Measurements from ENCODE around the gene KIAA0513.
A peak's percentile ranks its signal among the peaks of the same experiment; 100 is the strongest.

The KIAA0513 gene

DNA sequence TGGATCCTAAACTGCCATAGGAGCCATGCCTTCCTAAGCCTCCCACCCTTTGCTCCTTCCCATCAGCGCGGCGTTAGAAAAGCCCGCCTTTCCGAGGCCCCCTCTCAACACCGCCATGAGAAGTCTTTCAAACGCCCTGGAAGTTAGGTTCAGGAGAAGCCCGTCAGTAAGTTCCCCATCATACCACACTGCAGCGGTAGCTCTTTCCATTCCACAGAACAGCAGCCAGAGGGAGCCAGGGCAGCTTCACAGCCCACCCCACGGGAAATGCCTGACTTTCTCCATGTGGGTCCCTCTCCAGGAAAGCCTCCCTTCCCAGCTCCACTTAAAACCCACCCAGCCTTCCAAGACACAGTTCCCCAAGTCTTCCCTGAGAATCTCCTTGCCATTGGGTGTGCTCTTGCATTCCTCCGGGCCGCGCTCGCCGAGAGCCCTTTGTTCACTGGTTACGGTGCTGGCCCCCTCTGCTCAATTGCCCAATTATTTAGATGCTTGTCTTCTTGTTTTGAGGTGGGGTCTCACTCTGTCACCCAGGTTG, 28.7 kb downstream of the KIAA0513 start:
- peaks cover 21% of the 10 kb centered on the region for H3K27me3 ChIP-seq (ENCODE audit: insufficient read depth, poor library complexity, severe bottlenecking)
- TF ChIP-seq, protein P1, sequence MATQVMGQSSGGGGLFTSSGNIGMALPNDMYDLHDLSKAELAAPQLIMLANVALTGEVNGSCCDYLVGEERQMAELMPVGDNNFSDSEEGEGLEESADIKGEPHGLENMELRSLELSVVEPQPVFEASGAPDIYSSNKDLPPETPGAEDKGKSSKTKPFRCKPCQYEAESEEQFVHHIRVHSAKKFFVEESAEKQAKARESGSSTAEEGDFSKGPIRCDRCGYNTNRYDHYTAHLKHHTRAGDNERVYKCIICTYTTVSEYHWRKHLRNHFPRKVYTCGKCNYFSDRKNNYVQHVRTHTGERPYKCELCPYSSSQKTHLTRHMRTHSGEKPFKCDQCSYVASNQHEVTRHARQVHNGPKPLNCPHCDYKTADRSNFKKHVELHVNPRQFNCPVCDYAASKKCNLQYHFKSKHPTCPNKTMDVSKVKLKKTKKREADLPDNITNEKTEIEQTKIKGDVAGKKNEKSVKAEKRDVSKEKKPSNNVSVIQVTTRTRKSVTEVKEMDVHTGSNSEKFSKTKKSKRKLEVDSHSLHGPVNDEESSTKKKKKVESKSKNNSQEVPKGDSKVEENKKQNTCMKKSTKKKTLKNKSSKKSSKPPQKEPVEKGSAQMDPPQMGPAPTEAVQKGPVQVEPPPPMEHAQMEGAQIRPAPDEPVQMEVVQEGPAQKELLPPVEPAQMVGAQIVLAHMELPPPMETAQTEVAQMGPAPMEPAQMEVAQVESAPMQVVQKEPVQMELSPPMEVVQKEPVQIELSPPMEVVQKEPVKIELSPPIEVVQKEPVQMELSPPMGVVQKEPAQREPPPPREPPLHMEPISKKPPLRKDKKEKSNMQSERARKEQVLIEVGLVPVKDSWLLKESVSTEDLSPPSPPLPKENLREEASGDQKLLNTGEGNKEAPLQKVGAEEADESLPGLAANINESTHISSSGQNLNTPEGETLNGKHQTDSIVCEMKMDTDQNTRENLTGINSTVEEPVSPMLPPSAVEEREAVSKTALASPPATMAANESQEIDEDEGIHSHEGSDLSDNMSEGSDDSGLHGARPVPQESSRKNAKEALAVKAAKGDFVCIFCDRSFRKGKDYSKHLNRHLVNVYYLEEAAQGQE (IDR thresholded peaks at IDR 0.05; ENCODE audit: insufficient replicate concordance, low read depth), result no peak
- TF ChIP-seq, protein P2, sequence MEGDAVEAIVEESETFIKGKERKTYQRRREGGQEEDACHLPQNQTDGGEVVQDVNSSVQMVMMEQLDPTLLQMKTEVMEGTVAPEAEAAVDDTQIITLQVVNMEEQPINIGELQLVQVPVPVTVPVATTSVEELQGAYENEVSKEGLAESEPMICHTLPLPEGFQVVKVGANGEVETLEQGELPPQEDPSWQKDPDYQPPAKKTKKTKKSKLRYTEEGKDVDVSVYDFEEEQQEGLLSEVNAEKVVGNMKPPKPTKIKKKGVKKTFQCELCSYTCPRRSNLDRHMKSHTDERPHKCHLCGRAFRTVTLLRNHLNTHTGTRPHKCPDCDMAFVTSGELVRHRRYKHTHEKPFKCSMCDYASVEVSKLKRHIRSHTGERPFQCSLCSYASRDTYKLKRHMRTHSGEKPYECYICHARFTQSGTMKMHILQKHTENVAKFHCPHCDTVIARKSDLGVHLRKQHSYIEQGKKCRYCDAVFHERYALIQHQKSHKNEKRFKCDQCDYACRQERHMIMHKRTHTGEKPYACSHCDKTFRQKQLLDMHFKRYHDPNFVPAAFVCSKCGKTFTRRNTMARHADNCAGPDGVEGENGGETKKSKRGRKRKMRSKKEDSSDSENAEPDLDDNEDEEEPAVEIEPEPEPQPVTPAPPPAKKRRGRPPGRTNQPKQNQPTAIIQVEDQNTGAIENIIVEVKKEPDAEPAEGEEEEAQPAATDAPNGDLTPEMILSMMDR (IDR thresholded peaks at IDR 0.05; ENCODE audit: insufficient read depth, low read length), result no peak
- TF ChIP-seq SPI1 (IDR thresholded peaks at IDR 0.05; ENCODE audit: borderline replicate concordance, low read depth), result no peak
- no peak for TF ChIP-seq GABPA (IDR thresholded peaks at IDR 0.05; ENCODE audit: low read depth)
- TF ChIP-seq POLR2AphosphoS5 (IDR thresholded peaks at IDR 0.05; ENCODE audit: low read depth), result no peak
- H3K27ac ChIP-seq (replicated peaks), result peak overlapping the region; percentile 41; the same call in 1 of the 2 replicates
- no peak overlapping the region for H3K4me3 ChIP-seq (replicated peaks; ENCODE audit: insufficient read depth, low read length)
- DNase-seq (ENCODE audit: low read depth in 1 of 2, low spot score in 1 of 2), result peak in 1 of 2 experiments; percentile 26

DNA sequence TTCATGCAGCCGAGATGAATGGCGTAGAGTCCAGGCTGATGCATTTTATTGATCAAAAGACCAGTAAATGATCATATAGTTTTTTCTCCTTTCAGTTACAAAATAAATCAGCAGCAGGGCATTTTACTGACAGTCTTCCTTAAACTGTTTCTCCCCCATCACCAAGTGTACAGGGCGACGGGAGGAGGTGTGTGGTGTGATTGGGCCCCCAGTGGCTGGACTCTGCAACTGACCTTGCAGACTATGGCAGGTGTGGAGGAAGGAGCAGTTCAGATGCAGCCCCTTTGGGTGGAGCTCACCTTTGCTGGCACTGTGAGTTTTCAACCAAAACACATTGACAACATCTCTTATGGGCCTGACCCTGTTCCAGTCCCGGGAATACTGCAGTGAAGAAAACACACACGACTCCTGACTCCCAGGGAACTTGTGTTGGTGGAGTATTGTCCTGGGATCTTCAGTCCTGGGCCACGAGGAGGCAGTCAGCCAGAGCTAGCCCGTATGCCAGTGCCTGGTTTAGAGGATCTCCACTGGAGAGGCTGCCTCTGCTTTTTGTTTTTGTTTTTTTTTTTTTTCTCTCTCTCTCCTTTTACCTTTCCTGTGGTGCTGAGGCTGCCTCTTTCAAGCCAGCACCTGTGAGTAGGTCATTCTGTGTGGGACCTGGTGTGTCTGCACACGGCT, 29.8 kb downstream of the KIAA0513 start:
- TF ChIP-seq SPI1 (IDR thresholded peaks at IDR 0.05; ENCODE audit: borderline replicate concordance, low read depth), result no peak
- TF ChIP-seq GABPA (IDR thresholded peaks at IDR 0.05; ENCODE audit: low read depth), result no peak
- TF ChIP-seq, protein P2 (IDR thresholded peaks at IDR 0.05; ENCODE audit: insufficient read depth, low read length), result no peak
- no peak for TF ChIP-seq POLR2AphosphoS5 (IDR thresholded peaks at IDR 0.05; ENCODE audit: low read depth)
- TF ChIP-seq, protein P1 (IDR thresholded peaks at IDR 0.05; ENCODE audit: insufficient replicate concordance, low read depth), result no peak
- no peak overlapping the region for H3K4me3 ChIP-seq (replicated peaks; ENCODE audit: insufficient read depth, low read length)
- no peak for DNase-seq (ENCODE audit: low read depth in 1 of 2, low spot score in 1 of 2)
- peaks cover 19% of the 10 kb centered on the region for H3K27me3 ChIP-seq (ENCODE audit: insufficient read depth, poor library complexity, severe bottlenecking)
- H3K27ac ChIP-seq (replicated peaks), result no peak overlapping the region

DNA sequence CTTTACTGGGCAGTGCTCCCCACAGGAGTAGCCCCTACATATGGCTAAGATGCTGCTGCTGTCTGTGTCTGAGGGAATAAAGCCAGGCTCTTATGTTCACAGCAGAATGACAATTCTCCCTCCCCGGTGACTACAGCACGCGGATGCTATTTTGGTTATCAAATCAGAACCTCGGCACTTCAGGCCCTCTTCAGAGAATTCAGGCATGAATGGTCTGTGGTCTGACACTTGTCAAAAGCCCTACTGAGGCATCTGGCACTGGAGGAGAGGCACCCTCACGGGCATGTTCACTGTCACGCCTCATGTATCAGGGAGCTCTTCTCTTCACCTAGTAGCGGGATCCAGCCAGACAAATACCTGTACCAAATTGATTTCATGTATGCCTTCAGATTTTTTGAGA, 30.4 kb downstream of the KIAA0513 start:
- Histone ChIP-seq H3K4me3 (replicated peaks; ENCODE audit: insufficient read depth, low read length) (no peak overlapping the region), H3K27me3 (ENCODE audit: insufficient read depth, poor library complexity, severe bottlenecking) (peaks cover 18% of the 10 kb centered on the region), H3K27ac (replicated peaks) (no peak overlapping the region)
- no peak for DNase-seq (ENCODE audit: low read depth in 1 of 2, low spot score in 1 of 2)
- TF ChIP-seq GABPA (IDR thresholded peaks at IDR 0.05; ENCODE audit: low read depth) (no peak), POLR2AphosphoS5 (IDR thresholded peaks at IDR 0.05; ENCODE audit: low read depth) (no peak), SPI1 (IDR thresholded peaks at IDR 0.05; ENCODE audit: borderline replicate concordance, low read depth) (no peak)
- TF ChIP-seq, protein P1 (IDR thresholded peaks at IDR 0.05; ENCODE audit: insufficient replicate concordance, low read depth), result no peak
- TF ChIP-seq, protein P2 (IDR thresholded peaks at IDR 0.05; ENCODE audit: insufficient read depth, low read length), result no peak
